Panc1 (cell line): ENCODE measurements around the gene KLK14. TPM values are rescaled to one million over a fixed set of nuclear protein-coding genes. Genes with fewer than 3 reads are reported as not detected.

Source experiments
- ATAC-seq: fragments of 200-7000 bp; cut with Tn5 transposase; 2 replicates; pipeline ENCODE4 v1.9.1; 2020; ENCODE audit warnings: mild to moderate bottlenecking, moderate library complexity
- BruUV-seq: library from RNA; stranded (reverse); fragments of 400-500 nt; replicated peaks from 2 replicates; lab custom pipeline; 2021; lab: Mats Ljungman, UMichigan
- CTCF ChIA-PET: fragments of 300-600 bp; sonication (Branson Sonifier 250); formaldehyde crosslinking; loops from one replicate; lab custom pipeline; 2022; ENCODE audit warnings: antibody characterized with exemption; lab: Charles Lee
- POLR2A ChIA-PET: fragments of 300-600 bp; sonication (Branson Sonifier 250); formaldehyde crosslinking; loops from one replicate; lab custom pipeline; 2022; ENCODE audit warnings: antibody characterized with exemption; lab: Charles Lee
- DNase-seq: peaks from one replicate; pipeline ENCODE4 v3.0.0-alpha.2; 2010; ENCODE audit warnings: low read depth, low spot score
- H3K27ac ChIP-seq: 2 replicates; pipeline ENCODE4 v1.5.1; 2011; ENCODE audit warnings: mild to moderate bottlenecking, low read length, inconsistent platforms
- H3K27me3 ChIP-seq: fragments of 200-500 bp; sonication (Bioruptor generic); 2 replicates; pipeline ENCODE4 v1.6.0; 2014; ENCODE audit warnings: low read length, inconsistent platforms; ENCODE audit not compliant: control insufficient read depth, insufficient read depth
- H3K36me3 ChIP-seq: fragments of 200-500 bp; sonication (Bioruptor generic); 2 replicates; pipeline ENCODE4 v1.5.1; 2014; ENCODE audit warnings: inconsistent platforms, mild to moderate bottlenecking, low read length, moderate library complexity; ENCODE audit not compliant: control insufficient read depth, insufficient read depth
- H3K4me1 ChIP-seq: 2 replicates; pipeline ENCODE4 v1.5.1; 2011; ENCODE audit warnings: inconsistent platforms, mild to moderate bottlenecking, low read length, moderate library complexity; ENCODE audit not compliant: control insufficient read depth, insufficient read depth
- H3K4me3 ChIP-seq, 2 experiments: 2 replicates each; pipeline ENCODE4 v1.5.1; 2011 to 2012; ENCODE audit warnings: low read depth in 2 of 2, low read length in 2 of 2, mild to moderate bottlenecking in 2 of 2, inconsistent platforms in 1 of 2, moderate library complexity in 1 of 2
- H3K9me3 ChIP-seq: fragments of 200-500 bp; sonication (Bioruptor generic); 2 replicates; pipeline ENCODE4 v1.5.1; 2014; ENCODE audit warnings: low read depth, mild to moderate bottlenecking, inconsistent platforms, low read length, moderate library complexity; ENCODE audit not compliant: control insufficient read depth, insufficient read depth
- CTCF ChIP-seq: fragments of 450-650 bp; IDR thresholded peaks from 2 replicates; pipeline ENCODE4 v1.5.1; 2017; ENCODE audit warnings: mild to moderate bottlenecking
- POLR2AphosphoS5 ChIP-seq: IDR thresholded peaks from 2 replicates; pipeline ENCODE4 v1.6.1; 2012; ENCODE audit warnings: mild to moderate bottlenecking, low read depth, low read length, moderate library complexity
- REST ChIP-seq, 2 experiments: IDR thresholded peaks; 2 replicates each; pipeline ENCODE4 v1.6.1; 2011 to 2012; ENCODE audit warnings: low read depth in 2 of 2, control low read depth in 1 of 2, low read length in 1 of 2, mild to moderate bottlenecking in 1 of 2, moderate library complexity in 1 of 2; ENCODE audit not compliant: insufficient read depth in 1 of 2
- SIN3A ChIP-seq: IDR thresholded peaks from 2 replicates; pipeline ENCODE4 v1.6.1; 2012; ENCODE audit warnings: low read depth, mild to moderate bottlenecking, low read length, moderate library complexity, borderline replicate concordance; ENCODE audit not compliant: insufficient read depth
- TCF7L2 ChIP-seq: IDR thresholded peaks from 2 replicates; pipeline ENCODE4 v1.6.1; 2011; ENCODE audit warnings: mild to moderate bottlenecking, low read depth, low read length, inconsistent platforms
- in situ Hi-C: cut with HindIII; loops from 2 replicates; pipeline ENCODE4 v1.10.0; 2016; ENCODE audit warnings: low sequenced_read_pairs, low pct_unique_long_range_greater_than_20kb
- intact Hi-C: fragments of 100-400 bp; cut with micrococcal nuclease; formaldehyde crosslinking; loops from one replicate; pipeline ENCODE4 v1.10.0; 2022; ENCODE audit not compliant: unreplicated experiment
- total RNA-seq: library from RNA; stranded (reverse); gene quantifications from one replicate; pipeline ENCODE4 v1.2.1, GENCODE V29; 2021; ENCODE audit not compliant: unreplicated experiment

The KLK14 gene
- total RNA-seq, 1 experiment from 2014 or later = not detected

- intact Hi-C loops = no loop called here
- no peak within 1 kb of the TSS for H3K27ac ChIP-seq
- H3K4me3 ChIP-seq = no peak within 1 kb of the TSS
- no peaks in the 10 kb centered on the region for H3K27me3 ChIP-seq
- ATAC-seq (no peak), DNase-seq (no peak)
- no TSS peak for BruUV-seq
- ChIA-PET CTCF (no interaction called here), POLR2A (no interaction called here)
- no peaks in the 10 kb centered on the region for H3K36me3 ChIP-seq
- no peaks in the 10 kb centered on the region for H3K9me3 ChIP-seq
- TF ChIP-seq CTCF (no peak), REST (IDR thresholded peaks at IDR 0.05; ENCODE audit: insufficient read depth in 1 of 2, low read depth in 2 of 2, low read length in 1 of 2) (no peak), TCF7L2 (no peak), SIN3A (no peak), POLR2AphosphoS5 (no peak)
- in situ Hi-C loops = no loop called here
- no peaks in the 10 kb centered on the region for H3K4me1 ChIP-seq
Measured at GRCh38 chr19:51124729-51125128, 42.0 kb upstream of the KLK14 start, which contains the start of gene SIGLEC9. SIGLEC9 (plus strand) TSS chr19:51124906; CDS start chr19:51124975, 69 bp downstream.

DNA sequence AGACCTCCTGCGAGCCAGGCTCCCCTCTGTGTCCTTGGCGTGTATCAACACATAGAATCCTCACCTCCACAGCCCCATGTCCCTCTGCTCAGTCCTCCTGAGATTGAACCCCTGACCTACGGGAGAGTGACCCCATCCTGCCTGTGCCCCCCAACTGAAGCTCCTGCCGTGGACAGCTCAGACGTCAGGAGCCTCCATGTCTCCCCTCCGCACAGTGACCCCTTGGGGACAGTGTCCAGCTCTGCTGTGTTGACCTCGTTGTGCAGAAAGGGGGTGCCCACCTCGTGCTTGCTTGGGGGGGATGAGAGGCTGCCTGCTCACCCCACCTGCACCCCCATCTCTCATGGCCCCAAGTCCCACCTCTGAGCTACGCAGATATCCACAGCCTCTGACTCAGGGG lies 41.5 kb upstream of the KLK14 start:
- in situ Hi-C loops = no loop called here

More for the DNA sequence above, 41.5 kb upstream of the KLK14 start:
- Histone ChIP-seq H3K36me3 (no peaks in the 10 kb centered on the region), H3K4me3 (no peak overlapping the region), H3K4me1 (no peaks in the 10 kb centered on the region), H3K9me3 (no peaks in the 10 kb centered on the region), H3K27me3 (no peaks in the 10 kb centered on the region), H3K27ac (no peak overlapping the region)
- no peak for DNase-seq
- CTCF ChIA-PET = no interaction called here
- TF ChIP-seq POLR2AphosphoS5 (no peak), REST (IDR thresholded peaks at IDR 0.05; ENCODE audit: insufficient read depth in 1 of 2, low read depth in 2 of 2, low read length in 1 of 2) (no peak), SIN3A (no peak), TCF7L2 (no peak), CTCF (no peak)
- intact Hi-C loops = no loop called here
- POLR2A ChIA-PET = no interaction called here
- no TSS peak for BruUV-seq
- ATAC-seq = no peak
